ENCODE results near the gene SGIP1. TPM values are rescaled to one million over a fixed set of nuclear protein-coding genes. Genes with fewer than 3 reads are reported as not detected.

SGIP1 gene
- polyA plus RNA-seq, 1 of the 3 experiments (the other 2 are of a cell fraction) = 15.5 TPM

DNA sequence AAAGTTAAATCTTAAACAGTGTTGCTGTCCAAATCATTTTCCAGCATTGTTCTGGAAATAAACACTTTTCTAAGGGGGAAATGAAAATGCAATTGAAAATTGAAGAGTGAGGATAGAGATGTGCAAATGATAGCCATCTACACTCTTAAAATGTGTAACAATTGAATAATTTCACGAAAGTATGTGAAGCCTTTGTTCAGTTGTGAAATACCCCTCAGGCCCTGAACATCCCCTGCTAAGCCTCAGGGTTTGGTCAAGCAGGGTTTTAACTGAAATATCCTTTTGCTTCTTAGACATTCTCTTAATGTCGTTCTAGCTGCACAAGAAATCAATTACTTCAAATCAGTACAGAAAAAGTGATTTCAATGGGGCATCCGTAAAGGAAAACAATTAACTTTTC lies 152.5 kb downstream of the SGIP1 start:
- H3K36me3 ChIP-seq (replicated peaks in 1 of 2; ENCODE audit: control insufficient read depth in 1 of 2, insufficient read depth in 2 of 2, low read length in 1 of 2) = peaks cover 0 to 77% of the 10 kb centered on the region in 2 experiments
- H3K4me3 ChIP-seq (ENCODE audit: low read depth in 2 of 2, low read length in 1 of 2) = no peak overlapping the region
- H2AFZ ChIP-seq (ENCODE audit: low read depth) = no peak overlapping the region
- no peak overlapping the region for H3K9ac ChIP-seq
- no peaks in the 10 kb centered on the region for H3K79me2 ChIP-seq (ENCODE audit: insufficient read depth)
- peaks cover 20% of the 10 kb centered on the region for H3F3A ChIP-seq (replicated peaks; ENCODE audit: insufficient read depth)
- H3K9me2 ChIP-seq = no peaks in the 10 kb centered on the region
- TF ChIP-seq SIN3A (IDR thresholded peaks at IDR 0.05; ENCODE audit: borderline replicate concordance, low read depth, low read length) = no peak
- ChIA-PET CTCF (no interaction called here), POLR2A (no interaction called here)
- DNase-seq = no peak
- H3K9me3 ChIP-seq = no peaks in the 10 kb centered on the region
- H3K4me2 ChIP-seq = no peak overlapping the region
- no peaks in the 10 kb centered on the region for H4K20me1 ChIP-seq (ENCODE audit: insufficient read depth)
- no peaks in the 10 kb centered on the region for H3K27me3 ChIP-seq (ENCODE audit: insufficient read depth)
- H3K27ac ChIP-seq (ENCODE audit: low read depth in 2 of 2, low read length in 1 of 2) = peak overlapping the region in 1 of 2 experiments; percentile 23; a peak in 1 of 4 replicates
- 87% methylated on average over 3 of the region's 3 CpGs for WGBS (ENCODE audit: low lambda C conversion rate)
- peaks cover 0 to 3% of the 10 kb centered on the region in 2 experiments; a peak in 3 of 4 replicates for H3K4me1 ChIP-seq (ENCODE audit: control insufficient read depth in 1 of 2, insufficient read depth in 2 of 2, low read depth in 1 of 2, low read length in 1 of 2)

DNA sequence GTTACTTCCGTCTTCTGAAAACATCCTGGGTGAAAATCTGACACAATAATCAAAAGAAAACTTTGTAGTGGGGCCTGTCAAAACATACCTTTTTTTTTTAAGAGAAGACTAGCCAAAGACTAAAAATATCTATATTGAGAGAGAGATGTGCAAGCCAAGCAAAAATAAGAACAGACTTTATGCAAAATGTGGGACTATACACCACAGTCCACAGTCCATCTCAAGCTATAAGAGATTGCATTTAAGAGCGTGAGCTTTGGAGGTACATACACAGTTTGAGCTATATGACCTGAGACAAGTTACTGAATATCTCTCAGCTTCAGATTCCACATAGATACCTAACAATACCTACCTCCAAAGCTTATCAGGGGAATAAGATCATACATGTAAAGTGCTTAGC lies 153.4 kb downstream of the SGIP1 start:
- no peaks in the 10 kb centered on the region for H4K20me1 ChIP-seq (ENCODE audit: insufficient read depth)
- TF ChIP-seq RFX5 (IDR thresholded peaks at IDR 0.05; ENCODE audit: low read length) (no peak), FOSL2 (IDR thresholded peaks at IDR 0.05; ENCODE audit: borderline replicate concordance, low read depth) (no peak), MXI1 (IDR thresholded peaks at IDR 0.05; ENCODE audit: low read depth, low read length) (no peak), EZH2phosphoT487 (IDR thresholded peaks at IDR 0.05; ENCODE audit: borderline replicate concordance, low read depth) (no peak), RAD21 (IDR thresholded peaks at IDR 0.05; ENCODE audit: low read length) (no peak), CHD2 (IDR thresholded peaks at IDR 0.05; ENCODE audit: low read length, partially characterized antibody) (no peak), SIN3A (IDR thresholded peaks at IDR 0.05; ENCODE audit: borderline replicate concordance, low read depth, low read length) (no peak), FOXJ3 (CRISPR knock-in tag; IDR thresholded peaks at IDR 0.05) (no peak)
- TF ChIP-seq, protein P1, sequence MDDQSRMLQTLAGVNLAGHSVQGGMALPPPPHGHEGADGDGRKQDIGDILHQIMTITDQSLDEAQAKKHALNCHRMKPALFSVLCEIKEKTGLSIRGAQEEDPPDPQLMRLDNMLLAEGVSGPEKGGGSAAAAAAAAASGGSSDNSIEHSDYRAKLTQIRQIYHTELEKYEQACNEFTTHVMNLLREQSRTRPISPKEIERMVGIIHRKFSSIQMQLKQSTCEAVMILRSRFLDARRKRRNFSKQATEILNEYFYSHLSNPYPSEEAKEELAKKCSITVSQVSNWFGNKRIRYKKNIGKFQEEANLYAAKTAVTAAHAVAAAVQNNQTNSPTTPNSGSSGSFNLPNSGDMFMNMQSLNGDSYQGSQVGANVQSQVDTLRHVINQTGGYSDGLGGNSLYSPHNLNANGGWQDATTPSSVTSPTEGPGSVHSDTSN (IDR thresholded peaks at IDR 0.05) = no peak
- TF ChIP-seq, protein P2, sequence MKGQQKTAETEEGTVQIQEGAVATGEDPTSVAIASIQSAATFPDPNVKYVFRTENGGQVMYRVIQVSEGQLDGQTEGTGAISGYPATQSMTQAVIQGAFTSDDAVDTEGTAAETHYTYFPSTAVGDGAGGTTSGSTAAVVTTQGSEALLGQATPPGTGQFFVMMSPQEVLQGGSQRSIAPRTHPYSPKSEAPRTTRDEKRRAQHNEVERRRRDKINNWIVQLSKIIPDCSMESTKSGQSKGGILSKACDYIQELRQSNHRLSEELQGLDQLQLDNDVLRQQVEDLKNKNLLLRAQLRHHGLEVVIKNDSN (IDR thresholded peaks at IDR 0.05; ENCODE audit: borderline replicate concordance, low read depth) = no peak
- TF ChIP-seq, protein P3, sequence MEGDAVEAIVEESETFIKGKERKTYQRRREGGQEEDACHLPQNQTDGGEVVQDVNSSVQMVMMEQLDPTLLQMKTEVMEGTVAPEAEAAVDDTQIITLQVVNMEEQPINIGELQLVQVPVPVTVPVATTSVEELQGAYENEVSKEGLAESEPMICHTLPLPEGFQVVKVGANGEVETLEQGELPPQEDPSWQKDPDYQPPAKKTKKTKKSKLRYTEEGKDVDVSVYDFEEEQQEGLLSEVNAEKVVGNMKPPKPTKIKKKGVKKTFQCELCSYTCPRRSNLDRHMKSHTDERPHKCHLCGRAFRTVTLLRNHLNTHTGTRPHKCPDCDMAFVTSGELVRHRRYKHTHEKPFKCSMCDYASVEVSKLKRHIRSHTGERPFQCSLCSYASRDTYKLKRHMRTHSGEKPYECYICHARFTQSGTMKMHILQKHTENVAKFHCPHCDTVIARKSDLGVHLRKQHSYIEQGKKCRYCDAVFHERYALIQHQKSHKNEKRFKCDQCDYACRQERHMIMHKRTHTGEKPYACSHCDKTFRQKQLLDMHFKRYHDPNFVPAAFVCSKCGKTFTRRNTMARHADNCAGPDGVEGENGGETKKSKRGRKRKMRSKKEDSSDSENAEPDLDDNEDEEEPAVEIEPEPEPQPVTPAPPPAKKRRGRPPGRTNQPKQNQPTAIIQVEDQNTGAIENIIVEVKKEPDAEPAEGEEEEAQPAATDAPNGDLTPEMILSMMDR (IDR thresholded peaks at IDR 0.05) = no peak

More for the DNA sequence above, 153.4 kb downstream of the SGIP1 start:
- DNase-seq = no peak
- Histone ChIP-seq H3K36me3 (replicated peaks in 1 of 2; ENCODE audit: control insufficient read depth in 1 of 2, insufficient read depth in 2 of 2, low read length in 1 of 2) (peaks cover 0 to 69% of the 10 kb centered on the region in 2 experiments), H3K27me3 (ENCODE audit: insufficient read depth) (no peaks in the 10 kb centered on the region), H3K79me2 (ENCODE audit: insufficient read depth) (no peaks in the 10 kb centered on the region), H3K27ac (ENCODE audit: low read depth in 2 of 2, low read length in 1 of 2) (no peak overlapping the region), H3K9ac (no peak overlapping the region), H3K9me3 (no peaks in the 10 kb centered on the region), H2AFZ (ENCODE audit: low read depth) (no peak overlapping the region), H3F3A (replicated peaks; ENCODE audit: insufficient read depth) (peaks cover 20% of the 10 kb centered on the region), H3K4me3 (ENCODE audit: low read depth in 2 of 2, low read length in 1 of 2) (no peak overlapping the region), H3K9me2 (no peaks in the 10 kb centered on the region), H3K4me2 (no peak overlapping the region), H3K4me1 (ENCODE audit: control insufficient read depth in 1 of 2, insufficient read depth in 2 of 2, low read depth in 1 of 2, low read length in 1 of 2) (peaks cover 0 to 3% of the 10 kb centered on the region in 2 experiments; a peak in 3 of 4 replicates)
- 94% methylated on average over 2 of the region's 2 CpGs for WGBS (ENCODE audit: low lambda C conversion rate)
- CTCF ChIA-PET = no interaction called here
- POLR2A ChIA-PET = no interaction called here

Measured in SK-N-SH (cell line).